ENCODE data around the gene WNT3A. TPM values are rescaled to one million over a fixed set of nuclear protein-coding genes. Genes with fewer than 3 reads are reported as not detected.

Gene WNT3A
- total and polyA plus RNA-seq, 2 donors, result 0.02 TPM; not detected in 1

DNA sequence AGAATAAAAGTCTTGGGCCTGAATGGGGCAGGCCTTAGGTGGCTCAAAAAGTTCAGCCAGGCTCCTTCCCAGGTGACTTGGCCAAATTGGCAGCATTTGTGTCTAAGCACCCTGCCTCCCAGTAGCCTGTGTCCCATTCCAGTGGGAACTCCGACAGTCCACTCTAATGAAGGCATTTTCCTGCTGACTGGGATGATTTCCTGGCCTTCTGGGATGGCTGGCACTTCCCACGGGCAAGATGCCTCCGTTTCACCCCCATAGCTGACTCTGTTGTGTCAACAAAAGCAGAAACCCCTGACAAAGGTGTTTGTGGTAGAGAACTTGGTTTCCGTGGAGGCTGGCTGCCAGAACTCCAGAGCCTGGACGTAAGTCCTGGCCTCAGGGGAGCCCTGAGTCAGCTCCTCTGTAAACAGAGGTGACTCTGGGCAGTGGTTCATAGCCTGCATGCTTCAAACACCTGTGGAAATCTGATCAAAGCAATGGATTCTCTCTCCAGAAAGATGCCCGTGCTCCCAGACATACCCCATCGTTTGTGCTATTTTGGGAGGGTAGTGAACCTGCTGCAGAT, 36.6 kb downstream of the WNT3A start:
- Histone ChIP-seq H3K27me3 (ENCODE audit: control insufficient read depth in 2 of 2, insufficient read depth in 1 of 2, low read length in 1 of 2) (peaks cover 7 to 24% of the 10 kb centered on the region in 2 donors), H3K9me3 (ENCODE audit: control insufficient read depth in 2 of 2, insufficient read depth in 1 of 2, low read length in 1 of 2) (peaks cover 0 to 5% of the 10 kb centered on the region in 2 donors), H3K4me3 (ENCODE audit: low read length in 2 of 2) (no peak overlapping the region), H3K4me1 (ENCODE audit: control insufficient read depth in 2 of 2, insufficient read depth in 2 of 2, low read length in 2 of 2) (no peaks in the 10 kb centered on the region), H3K36me3 (ENCODE audit: control insufficient read depth in 2 of 2, insufficient read depth in 2 of 2, low read length in 1 of 2) (no peaks in the 10 kb centered on the region), H3K27ac (ENCODE audit: low read depth in 1 of 2, low read length in 1 of 2) (no peak overlapping the region)
- WGBS, result 73% methylated on average over 7 of the region's 7 CpGs
- DNase-seq (ENCODE audit: low read depth in 6 of 9, low spot score in 9 of 9), result no peak

DNA sequence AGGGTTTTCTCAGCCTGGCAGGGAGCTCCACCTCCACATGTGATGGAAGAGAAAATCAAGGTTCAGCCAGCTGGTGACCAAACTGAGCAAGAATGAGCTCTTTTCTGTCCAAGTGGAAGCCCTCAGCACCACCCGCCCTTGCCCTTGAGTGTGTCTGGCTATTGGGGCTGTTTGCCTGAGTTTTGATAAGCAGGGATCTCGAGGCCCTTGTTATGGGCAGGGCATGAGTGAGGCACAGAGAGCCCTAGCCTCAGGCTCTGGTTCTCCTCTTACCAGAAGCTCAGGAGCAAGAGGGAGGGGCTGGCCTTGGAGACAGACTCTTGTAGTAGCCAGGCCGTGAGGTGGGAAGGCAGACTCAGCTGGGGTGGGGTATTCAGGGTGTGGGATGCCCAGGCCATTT, 38.2 kb downstream of the WNT3A start:
- no peaks in the 10 kb centered on the region for H3K36me3 ChIP-seq (ENCODE audit: control insufficient read depth in 2 of 2, insufficient read depth in 2 of 2, low read length in 1 of 2)
- 91% methylated on average over 3 of the region's 3 CpGs for WGBS
- no peak for DNase-seq (ENCODE audit: low read depth in 6 of 9, low spot score in 9 of 9)

DNA sequence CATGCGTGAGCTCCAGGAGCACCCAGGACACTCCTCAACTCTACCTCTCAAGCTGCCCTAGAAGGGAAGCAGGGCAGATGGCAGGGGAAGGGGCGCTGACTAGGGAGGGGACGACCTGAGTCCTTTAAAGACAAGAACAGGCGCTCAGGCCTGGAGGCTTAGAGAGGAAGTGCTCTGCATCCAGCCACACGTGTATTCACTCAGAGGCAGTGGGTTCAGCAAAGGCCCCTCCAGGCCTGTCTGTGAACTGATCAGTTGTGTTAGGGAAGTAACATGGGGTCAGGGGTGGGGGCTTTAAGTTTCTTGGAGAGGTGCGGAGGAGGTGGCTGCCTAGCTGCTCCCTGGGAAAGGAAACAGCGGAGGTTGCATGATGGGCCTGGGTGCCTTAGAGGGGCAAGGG, 38.6 kb downstream of the WNT3A start:
- Histone ChIP-seq H3K4me1 (ENCODE audit: control insufficient read depth in 2 of 2, insufficient read depth in 2 of 2, low read length in 2 of 2) (no peaks in the 10 kb centered on the region), H3K9me3 (ENCODE audit: control insufficient read depth in 2 of 2, insufficient read depth in 1 of 2, low read length in 1 of 2) (peaks cover 0 to 5% of the 10 kb centered on the region in 2 donors), H3K4me3 (ENCODE audit: low read length in 2 of 2) (no peak overlapping the region), H3K27ac (ENCODE audit: low read depth in 1 of 2, low read length in 1 of 2) (no peak overlapping the region), H3K27me3 (ENCODE audit: control insufficient read depth in 2 of 2, insufficient read depth in 1 of 2, low read length in 1 of 2) (peaks cover 0 to 6% of the 10 kb centered on the region in 2 donors), H3K36me3 (ENCODE audit: control insufficient read depth in 2 of 2, insufficient read depth in 2 of 2, low read length in 1 of 2) (no peaks in the 10 kb centered on the region)
- 83% methylated on average over 7 of the region's 7 CpGs for WGBS
- no peak for DNase-seq (ENCODE audit: low read depth in 6 of 9, low spot score in 9 of 9)

More for the DNA sequence above, 38.2 kb downstream of the WNT3A start:
- H3K4me3 ChIP-seq (ENCODE audit: low read length in 2 of 2), result no peak overlapping the region
- H3K9me3 ChIP-seq (ENCODE audit: control insufficient read depth in 2 of 2, insufficient read depth in 1 of 2, low read length in 1 of 2), result peaks cover 0 to 5% of the 10 kb centered on the region in 2 donors
- no peaks in the 10 kb centered on the region for H3K4me1 ChIP-seq (ENCODE audit: control insufficient read depth in 2 of 2, insufficient read depth in 2 of 2, low read length in 2 of 2)
- peaks cover 0 to 8% of the 10 kb centered on the region in 2 donors for H3K27me3 ChIP-seq (ENCODE audit: control insufficient read depth in 2 of 2, insufficient read depth in 1 of 2, low read length in 1 of 2)
- H3K27ac ChIP-seq (ENCODE audit: low read depth in 1 of 2, low read length in 1 of 2), result no peak overlapping the region

DNA sequence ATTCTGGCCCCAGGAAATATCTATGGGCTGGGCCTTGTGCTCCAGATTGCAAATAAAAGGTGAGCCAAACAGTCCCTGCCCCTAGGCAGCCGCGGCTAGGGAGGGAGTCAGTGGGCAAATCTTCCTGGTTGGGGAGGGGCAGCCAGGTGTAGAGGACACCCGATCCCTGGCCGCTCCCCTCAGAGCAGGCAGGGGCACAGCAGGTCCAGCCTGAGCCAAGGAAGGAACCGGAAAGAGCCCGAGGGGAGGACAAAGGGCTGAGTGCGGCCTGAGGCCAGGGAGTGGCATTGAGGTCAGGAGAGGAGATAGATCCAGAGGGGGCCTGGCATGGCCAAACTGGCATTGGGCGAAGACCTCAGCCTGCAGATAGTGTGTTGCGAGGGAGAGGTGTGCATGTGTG, 39.1 kb downstream of the WNT3A start:
- Histone ChIP-seq H3K27ac (ENCODE audit: low read depth in 1 of 2, low read length in 1 of 2) (no peak overlapping the region), H3K27me3 (ENCODE audit: control insufficient read depth in 2 of 2, insufficient read depth in 1 of 2, low read length in 1 of 2) (peaks cover 0 to 10% of the 10 kb centered on the region in 2 donors), H3K4me1 (ENCODE audit: control insufficient read depth in 2 of 2, insufficient read depth in 2 of 2, low read length in 2 of 2) (no peaks in the 10 kb centered on the region), H3K9me3 (ENCODE audit: control insufficient read depth in 2 of 2, insufficient read depth in 1 of 2, low read length in 1 of 2) (peaks cover 0 to 5% of the 10 kb centered on the region in 2 donors), H3K36me3 (ENCODE audit: control insufficient read depth in 2 of 2, insufficient read depth in 2 of 2, low read length in 1 of 2) (no peaks in the 10 kb centered on the region), H3K4me3 (ENCODE audit: low read length in 2 of 2) (no peak overlapping the region)
- WGBS, result 93% methylated on average over 9 of the region's 9 CpGs
- no peak for DNase-seq (ENCODE audit: low read depth in 6 of 9, low spot score in 9 of 9)

DNA sequence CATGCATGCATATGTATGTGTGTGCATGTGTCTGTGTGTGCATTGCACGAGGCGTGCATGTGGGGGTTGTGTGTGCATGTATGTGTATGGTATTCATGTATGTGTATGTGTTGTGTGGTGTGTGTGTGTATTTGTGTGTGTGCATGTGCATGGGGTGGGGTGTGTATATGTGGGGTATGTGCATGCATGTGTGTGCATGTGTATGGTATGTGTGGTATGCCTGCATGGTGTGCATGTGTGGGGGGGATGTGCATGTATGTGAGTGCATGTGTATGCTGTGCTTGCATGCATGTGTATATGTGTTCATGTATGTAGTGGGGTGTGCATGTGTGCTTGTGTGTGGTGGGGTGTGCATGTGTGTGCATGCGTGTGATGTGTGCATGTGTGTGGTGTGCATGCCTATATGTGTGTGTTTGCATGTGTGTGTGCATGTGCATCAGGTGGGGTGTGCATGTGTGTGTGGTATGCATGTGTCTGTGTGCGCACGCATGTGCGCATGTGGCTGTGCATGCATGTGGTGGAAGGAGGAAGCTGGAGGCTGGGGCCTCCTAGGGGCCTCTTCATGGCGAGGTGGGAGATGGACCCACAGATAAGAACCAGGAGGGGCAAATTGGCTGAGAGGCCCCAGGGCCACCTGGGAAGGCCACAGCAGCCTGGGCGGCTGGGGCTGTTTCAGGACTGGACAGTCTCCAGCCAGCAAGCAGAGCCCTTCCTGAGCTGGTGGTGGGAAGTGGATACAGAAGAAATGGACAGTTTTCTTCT, 39.8 kb downstream of the WNT3A start:
- no peak overlapping the region for H3K27ac ChIP-seq (ENCODE audit: low read depth in 1 of 2, low read length in 1 of 2)
- WGBS, result 93% methylated on average over 8 of the region's 8 CpGs
- DNase-seq (ENCODE audit: low read depth in 6 of 9, low spot score in 9 of 9), result no peak
- H3K4me1 ChIP-seq (ENCODE audit: control insufficient read depth in 2 of 2, insufficient read depth in 2 of 2, low read length in 2 of 2), result no peaks in the 10 kb centered on the region
- peaks cover 0 to 12% of the 10 kb centered on the region in 2 donors for H3K27me3 ChIP-seq (ENCODE audit: control insufficient read depth in 2 of 2, insufficient read depth in 1 of 2, low read length in 1 of 2)
- H3K36me3 ChIP-seq (ENCODE audit: control insufficient read depth in 2 of 2, insufficient read depth in 2 of 2, low read length in 1 of 2), result no peaks in the 10 kb centered on the region
- no peak overlapping the region for H3K4me3 ChIP-seq (ENCODE audit: low read length in 2 of 2)
- H3K9me3 ChIP-seq (ENCODE audit: control insufficient read depth in 2 of 2, insufficient read depth in 1 of 2, low read length in 1 of 2), result peaks cover 0 to 5% of the 10 kb centered on the region in 2 donors

DNA sequence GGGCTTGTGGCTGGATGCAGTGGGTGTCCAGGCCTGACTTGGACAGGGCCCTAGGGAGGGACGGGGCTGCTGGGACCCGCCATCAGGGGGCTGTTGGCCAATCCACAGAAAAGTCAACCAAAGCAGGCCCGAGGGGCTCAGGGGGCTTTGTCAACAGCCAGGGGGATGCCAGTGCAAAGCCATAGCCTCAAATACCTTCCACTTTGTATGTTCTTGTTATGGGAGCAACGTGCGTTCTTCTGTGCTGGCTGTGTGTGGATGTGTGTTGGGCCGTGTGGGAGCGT, 40.3 kb downstream of the WNT3A start:
- no peak for DNase-seq (ENCODE audit: low read depth in 6 of 9, low spot score in 9 of 9)
- 94% methylated on average over 7 of the region's 7 CpGs for WGBS

DNA sequence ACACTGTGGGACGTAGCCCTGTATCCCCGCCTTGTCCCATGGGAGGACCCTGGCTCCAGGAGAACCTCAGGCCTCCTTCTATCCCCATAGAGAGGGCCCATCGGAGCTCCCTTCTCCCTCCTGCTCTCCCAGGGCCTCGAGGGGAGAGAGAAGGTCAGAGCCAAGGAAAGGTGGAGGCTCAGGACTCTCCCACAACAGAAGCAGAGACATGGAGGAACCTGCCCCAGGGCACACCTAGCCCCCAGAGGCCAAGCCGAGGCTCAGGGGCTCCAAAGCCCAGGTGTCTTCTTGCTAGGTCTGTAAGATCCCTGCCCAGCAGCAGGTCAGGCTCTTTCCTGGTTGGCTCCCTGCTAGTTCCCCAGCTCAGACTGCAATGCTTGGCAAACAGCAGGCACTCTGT, 41.3 kb downstream of the WNT3A start:
- peaks cover 0 to 5% of the 10 kb centered on the region in 2 donors for H3K9me3 ChIP-seq (ENCODE audit: control insufficient read depth in 2 of 2, insufficient read depth in 1 of 2, low read length in 1 of 2)
- H3K4me3 ChIP-seq (ENCODE audit: low read length in 2 of 2), result no peak overlapping the region
- WGBS, result 91% methylated on average over 5 of the region's 5 CpGs
- H3K27ac ChIP-seq (ENCODE audit: low read depth in 1 of 2, low read length in 1 of 2), result no peak overlapping the region
- H3K27me3 ChIP-seq (ENCODE audit: control insufficient read depth in 2 of 2, insufficient read depth in 1 of 2, low read length in 1 of 2), result peaks cover 0 to 16% of the 10 kb centered on the region in 2 donors
- no peaks in the 10 kb centered on the region for H3K4me1 ChIP-seq (ENCODE audit: control insufficient read depth in 2 of 2, insufficient read depth in 2 of 2, low read length in 2 of 2)
- no peak for DNase-seq (ENCODE audit: low read depth in 6 of 9, low spot score in 9 of 9)
- H3K36me3 ChIP-seq (ENCODE audit: control insufficient read depth in 2 of 2, insufficient read depth in 2 of 2, low read length in 1 of 2), result no peaks in the 10 kb centered on the region

More for the DNA sequence above, 40.3 kb downstream of the WNT3A start:
- Histone ChIP-seq H3K27me3 (ENCODE audit: control insufficient read depth in 2 of 2, insufficient read depth in 1 of 2, low read length in 1 of 2) (peaks cover 0 to 12% of the 10 kb centered on the region in 2 donors), H3K9me3 (ENCODE audit: control insufficient read depth in 2 of 2, insufficient read depth in 1 of 2, low read length in 1 of 2) (peaks cover 0 to 5% of the 10 kb centered on the region in 2 donors), H3K4me1 (ENCODE audit: control insufficient read depth in 2 of 2, insufficient read depth in 2 of 2, low read length in 2 of 2) (no peaks in the 10 kb centered on the region), H3K27ac (ENCODE audit: low read depth in 1 of 2, low read length in 1 of 2) (no peak overlapping the region), H3K36me3 (ENCODE audit: control insufficient read depth in 2 of 2, insufficient read depth in 2 of 2, low read length in 1 of 2) (no peaks in the 10 kb centered on the region), H3K4me3 (ENCODE audit: low read length in 2 of 2) (no peak overlapping the region)

DNA sequence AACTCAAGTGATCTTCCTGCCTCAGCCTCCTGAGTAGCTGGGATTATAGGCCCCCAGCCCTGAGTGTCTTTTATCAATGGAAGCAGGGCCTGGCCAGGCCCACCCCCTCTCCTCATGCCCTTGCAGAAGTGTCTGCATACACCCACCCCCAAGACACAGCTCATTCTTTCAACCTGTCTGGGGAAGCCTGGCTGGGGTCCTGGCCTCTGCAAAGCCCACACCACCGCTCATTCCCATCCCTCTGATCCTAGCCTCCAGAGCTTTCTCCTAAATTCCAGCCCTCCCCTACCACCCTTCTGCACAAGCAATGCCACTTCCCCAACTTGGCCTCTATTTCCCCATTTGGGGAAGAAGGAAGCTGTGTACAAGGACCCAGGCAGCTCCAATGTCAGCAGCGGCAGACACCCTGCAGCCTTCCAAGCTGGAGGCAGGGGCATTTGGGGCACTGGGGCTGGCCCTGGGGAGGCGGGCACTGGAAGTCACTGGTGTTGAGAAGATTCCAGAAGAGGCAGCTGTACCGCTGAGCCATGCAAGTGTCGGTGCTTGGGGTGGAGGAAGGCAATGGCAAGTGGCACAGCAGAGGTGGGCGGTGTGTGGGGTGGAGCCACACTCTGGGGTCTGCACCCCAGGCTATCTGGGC, 42.0 kb downstream of the WNT3A start:
- WGBS, result 84% methylated on average over 6 of the region's 6 CpGs
- Histone ChIP-seq H3K4me3 (ENCODE audit: low read length in 2 of 2) (no peak overlapping the region), H3K36me3 (ENCODE audit: control insufficient read depth in 2 of 2, insufficient read depth in 2 of 2, low read length in 1 of 2) (no peaks in the 10 kb centered on the region), H3K9me3 (ENCODE audit: control insufficient read depth in 2 of 2, insufficient read depth in 1 of 2, low read length in 1 of 2) (peaks cover 0 to 5% of the 10 kb centered on the region in 2 donors), H3K4me1 (ENCODE audit: control insufficient read depth in 2 of 2, insufficient read depth in 2 of 2, low read length in 2 of 2) (no peaks in the 10 kb centered on the region), H3K27ac (ENCODE audit: low read depth in 1 of 2, low read length in 1 of 2) (no peak overlapping the region), H3K27me3 (ENCODE audit: control insufficient read depth in 2 of 2, insufficient read depth in 1 of 2, low read length in 1 of 2) (peaks cover 0 to 14% of the 10 kb centered on the region in 2 donors)
- no peak for DNase-seq (ENCODE audit: low read depth in 6 of 9, low spot score in 9 of 9)

DNA sequence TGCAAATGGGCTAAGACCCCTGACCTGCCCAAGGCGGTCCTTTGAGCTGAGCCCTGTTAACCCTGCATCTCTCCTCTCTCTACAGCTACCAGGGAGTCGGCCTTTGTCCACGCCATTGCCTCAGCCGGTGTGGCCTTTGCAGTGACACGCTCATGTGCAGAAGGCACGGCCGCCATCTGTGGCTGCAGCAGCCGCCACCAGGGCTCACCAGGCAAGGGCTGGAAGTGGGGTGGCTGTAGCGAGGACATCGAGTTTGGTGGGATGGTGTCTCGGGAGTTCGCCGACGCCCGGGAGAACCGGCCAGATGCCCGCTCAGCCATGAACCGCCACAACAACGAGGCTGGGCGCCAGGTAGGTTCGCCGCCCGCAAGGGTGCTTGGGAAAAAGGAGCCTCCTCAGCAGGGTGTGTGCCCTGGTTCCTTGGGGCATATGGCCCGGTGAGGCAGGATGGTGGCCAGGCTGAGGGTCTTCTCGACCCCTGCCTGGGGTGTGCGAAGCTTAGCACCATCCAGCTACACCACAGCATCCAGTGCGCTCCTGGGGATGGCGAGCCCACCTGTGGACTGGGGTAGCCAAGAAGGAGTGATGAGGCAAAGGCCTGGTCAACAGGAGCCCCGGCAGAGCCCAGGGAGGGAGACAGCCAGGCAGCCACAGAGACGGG, 43.9 kb downstream of the WNT3A start:
- Histone ChIP-seq H3K4me1 (ENCODE audit: control insufficient read depth in 2 of 2, insufficient read depth in 2 of 2, low read length in 2 of 2) (no peaks in the 10 kb centered on the region), H3K27me3 (ENCODE audit: control insufficient read depth in 2 of 2, insufficient read depth in 1 of 2, low read length in 1 of 2) (peaks cover 1 to 20% of the 10 kb centered on the region in 2 donors), H3K36me3 (ENCODE audit: control insufficient read depth in 2 of 2, insufficient read depth in 2 of 2, low read length in 1 of 2) (no peaks in the 10 kb centered on the region), H3K27ac (ENCODE audit: low read depth in 1 of 2, low read length in 1 of 2) (no peak overlapping the region), H3K4me3 (ENCODE audit: low read length in 2 of 2) (no peak overlapping the region), H3K9me3 (ENCODE audit: control insufficient read depth in 2 of 2, insufficient read depth in 1 of 2, low read length in 1 of 2) (peaks cover 0 to 5% of the 10 kb centered on the region in 2 donors)
- no peak for DNase-seq (ENCODE audit: low read depth in 6 of 9, low spot score in 9 of 9)
- 95% methylated on average over 30 of the region's 30 CpGs for WGBS
